K562 (cell line): Measurements from ENCODE around the gene SNX1. TPM values are rescaled to one million over a fixed set of nuclear protein-coding genes. Genes with fewer than 3 reads are reported as not detected.

Experiments used
- ATAC-seq: fragments of 200-7000 bp; cut with Tn5 transposase; 3 replicates; pipeline ENCODE4 v1.9.1; 2020; ENCODE audit warnings: moderate library complexity
- BruUV-seq: library from RNA; stranded (reverse); fragments of 400-500 nt; replicated peaks from 2 replicates; lab custom pipeline; 2021; lab: Mats Ljungman, UMichigan
- CTCF ChIA-PET: fragments of 300-600 bp; formaldehyde crosslinking; extraction: SDS; loops from one replicate; lab custom pipeline; 2021; ENCODE audit warnings: low intra/inter-chr PET ratio; lab: Yijun Ruan, JAX
- POLR2A ChIA-PET: fragments of 300-600, 350-650 bp; sonication (Branson Sonifier 250); formaldehyde crosslinking; extraction: SDS; loops from one replicate; lab custom pipeline; 2021; ENCODE audit warnings: antibody characterized with exemption, inconsistent platforms; lab: Yijun Ruan, JAX
- DNase-seq, 4 experiments: peaks; one replicate each; pipeline versions ENCODE4 v3.0.0 to v3.0.0-alpha.2; 2011 to 2018; ENCODE audit warnings: low spot score in 3 of 4, mixed read lengths in 3 of 4; ENCODE audit errors: extremely low read depth in 1 of 4
- FAIRE-seq: peaks from 2 replicates; lab custom pipeline; 2011; peaks lifted over from hg19 to GRCh38; lab: Jason Lieb, UNC
- H2AFZ ChIP-seq: 2 replicates; pipeline ENCODE4 v1.6.0; 2011; ENCODE audit warnings: low read depth, low read length, control low read depth, inconsistent platforms
- H3K27ac ChIP-seq: fragments of 200-600 bp; 3 replicates; pipeline ENCODE4 v1.8.0; 2011; ENCODE audit warnings: low read depth, mild to moderate bottlenecking, control low read depth, inconsistent platforms, low read length, moderate library complexity, mixed read lengths; ENCODE audit errors: extremely low read depth
- H3K27me3 ChIP-seq, 2 experiments: fragments of 300-600 bp in 1 of 2; 2 replicates in 1 of 2; 3 replicates in 1 of 2; pipeline versions ENCODE4 v1.6.0 to v1.8.0; 2011; ENCODE audit warnings: inconsistent platforms in 2 of 2, low read length in 2 of 2, mild to moderate bottlenecking in 1 of 2, mixed read lengths in 1 of 2, moderate library complexity in 1 of 2; ENCODE audit not compliant: control insufficient read depth in 2 of 2, insufficient read depth in 2 of 2
- H3K36me3 ChIP-seq: fragments of 300-600 bp; 3 replicates; pipeline ENCODE4 v1.8.0; 2011; ENCODE audit warnings: mild to moderate bottlenecking, low read length, inconsistent platforms; ENCODE audit not compliant: control insufficient read depth, insufficient read depth
- H3K4me1 ChIP-seq, 2 experiments: fragments of 200-600 bp in 1 of 2; replicated peaks in 1 of 2; 2 replicates in 1 of 2; 3 replicates in 1 of 2; pipeline versions ENCODE4 v1.5.1 to v1.8.0; 2011; ENCODE audit warnings: inconsistent platforms in 2 of 2, low read length in 2 of 2, mild to moderate bottlenecking in 1 of 2, mixed read lengths in 1 of 2, moderate library complexity in 1 of 2; ENCODE audit not compliant: control insufficient read depth in 2 of 2, insufficient read depth in 2 of 2
- H3K4me2 ChIP-seq: 2 replicates; pipeline ENCODE4 v1.6.1; 2011; ENCODE audit warnings: low read length, control low read depth, inconsistent platforms, mixed read lengths; ENCODE audit not compliant: insufficient read depth
- H3K4me3 ChIP-seq: fragments of 200-600 bp; sonication (generic), shearing (Covaris generic); 2 replicates; pipeline ENCODE4 v1.5.1; 2016; ENCODE audit warnings: control low read depth, inconsistent platforms
- H3K79me2 ChIP-seq: fragments of 200-600 bp; 3 replicates; pipeline ENCODE4 v1.8.0; 2011; ENCODE audit warnings: low read length, inconsistent platforms; ENCODE audit not compliant: control insufficient read depth, insufficient read depth
- H3K9ac ChIP-seq, 2 experiments: 2 replicates each; pipeline versions ENCODE4 v1.6.0 to v1.6.1; 2011; ENCODE audit warnings: low read depth in 2 of 2, low read length in 2 of 2, control low read depth in 1 of 2, inconsistent platforms in 1 of 2, mild to moderate bottlenecking in 1 of 2, mixed read lengths in 1 of 2; ENCODE audit not compliant: insufficient read depth in 1 of 2
- H3K9me1 ChIP-seq: one replicate; pipeline ENCODE4 v1.6.0; 2011; ENCODE audit warnings: inconsistent platforms, mild to moderate bottlenecking, low read length, moderate library complexity; ENCODE audit not compliant: control insufficient read depth, insufficient read depth
- H3K9me3 ChIP-seq: replicated peaks from 2 replicates; pipeline ENCODE4 v1.5.1; 2011; ENCODE audit warnings: low read depth, low read length, inconsistent platforms; ENCODE audit not compliant: control insufficient read depth, insufficient read depth
- H4K20me1 ChIP-seq: replicated peaks from 2 replicates; pipeline ENCODE4 v1.6.1; 2011; ENCODE audit warnings: low read length, inconsistent platforms, mixed read lengths; ENCODE audit not compliant: control insufficient read depth, insufficient read depth
- CBFA2T2 ChIP-seq: fragments of 450-650 bp; conservative IDR thresholded peaks from 2 replicates; pipeline ENCODE4 v1.6.1; 2017; ENCODE audit warnings: mild to moderate bottlenecking
- EGR1 ChIP-seq: fragments of 450-650 bp; conservative IDR thresholded peaks from 2 replicates; pipeline ENCODE4 v1.6.1; 2017; ENCODE audit warnings: mild to moderate bottlenecking
- MXI1 ChIP-seq: IDR thresholded peaks from 2 replicates; pipeline ENCODE4 v1.6.1; 2011; ENCODE audit warnings: low read depth, mild to moderate bottlenecking, improper control_type of control experiment, low read length
- VEZF1 ChIP-seq: fragments of 200-800 bp; sonication (Bioruptor generic); IDR thresholded peaks from 2 replicates; pipeline ENCODE4 v1.6.1; 2017; ENCODE audit warnings: missing genetic modification characterization, missing compliant biosample characterization
- WGBS: fragments of 100-300 bp; shearing (Covaris generic); methylation state at CpG from one replicate; pipeline ENCODE4 v1.1.6; 2016; ENCODE audit warnings: low coverage, mixed read lengths; ENCODE audit not compliant: insufficient coverage; ENCODE audit errors: missing lambda C conversion rate; 5-methylcytosine and 5-hydroxymethylcytosine counted together
- in situ Hi-C: fragments of 300-500 bp; cut with MboI; formaldehyde crosslinking; loops from 4 replicates; pipeline ENCODE4 v1.15.0; 2018; ENCODE audit warnings: inconsistent platforms, mixed read lengths
- intact Hi-C: fragments of 100-400 bp; cut with micrococcal nuclease; formaldehyde crosslinking; loops from 2 replicates; pipeline ENCODE4 v1.14.2; 2022
- polyA plus RNA-seq, 8 experiments: library from polyadenylated mRNA; depleted of rRNA in 4 of 8; stranded (reverse) in 5 of 8; unstranded in 3 of 8; fragments of >200 nt; fragmentation: Nextera tagmentation in 2 of 8; fragmentation: Illumina TruSeq in 1 of 8; extraction: Ambion mirVana in 2 of 8; extraction: Trizol in 1 of 8; gene quantifications; 2 replicates each; pipeline versions ENCODE4 v1.2.1 to v1.2.3, GENCODE V29; 2011 to 2014; ENCODE audit warnings: inconsistent platforms in 1 of 8, missing spikeins in 1 of 8
- total RNA-seq, 7 experiments: library from RNA; depleted of rRNA in 6 of 7; stranded (reverse); fragments of >200 nt in 6 of 7; fragmentation: Illumina TruSeq in 2 of 7; extraction: Trizol in 2 of 7; gene quantifications; 2 replicates each; pipeline versions ENCODE4 v1.2.1 to v1.2.3, GENCODE V29; 2011 to 2021; ENCODE audit warnings: low replicate concordance in 1 of 7

SNX1 gene
- total and polyA plus RNA-seq, 9 of the 15 experiments (the other 6 are each of a cell fraction or from before 2014, with no cell fraction given), result 11.0 to 105 (median 59.9) TPM

DNA sequence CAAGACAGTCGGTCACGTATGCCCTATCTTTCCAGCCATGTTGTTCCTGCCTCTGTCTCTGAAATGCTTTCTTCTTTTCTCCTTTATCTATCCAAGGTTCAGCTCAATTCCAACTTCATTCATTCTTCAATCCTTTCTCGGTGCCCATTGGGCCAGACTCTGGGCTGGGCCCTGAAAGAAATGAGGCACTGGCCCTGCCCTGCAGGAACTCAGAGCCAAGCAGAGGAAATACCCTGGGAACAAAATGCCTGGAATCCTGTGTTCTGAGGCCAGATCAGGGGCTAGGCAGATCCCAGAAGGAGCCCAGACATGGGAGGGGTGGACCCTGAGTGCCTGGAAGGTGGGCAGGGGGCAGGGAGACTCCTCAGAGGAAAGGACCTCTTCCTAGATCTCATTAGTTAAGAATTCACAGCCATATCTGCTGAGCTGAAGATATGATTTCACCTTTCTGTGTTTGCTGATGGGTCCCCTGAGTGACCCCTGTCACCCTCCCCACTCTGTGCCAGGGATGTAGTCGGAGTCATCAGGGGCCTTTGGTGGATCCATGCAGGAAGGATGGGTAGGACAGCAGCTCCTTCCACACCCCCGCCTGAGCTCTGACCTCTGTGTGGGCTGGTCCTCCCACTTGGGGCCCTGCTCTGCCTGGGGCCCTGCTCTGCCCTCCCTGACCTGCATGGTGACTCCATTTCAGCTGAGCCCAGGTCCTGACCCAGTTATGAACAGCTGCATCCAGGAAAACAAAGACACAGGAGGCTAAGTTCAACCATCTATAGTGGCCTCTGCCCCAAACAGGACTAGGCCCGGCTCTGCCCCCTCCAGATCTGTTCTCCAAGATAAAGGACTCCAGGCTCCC, 44.1 kb upstream of the SNX1 start:
- H3K4me2 ChIP-seq, result no peak overlapping the region
- peak; percentile 75 for TF ChIP-seq EGR1
- no peak for TF ChIP-seq MXI1
- TF ChIP-seq CBFA2T2, result 0 out of 2 replicates have a peak, but pooled peaks have one; percentile 4
- TF ChIP-seq VEZF1 (CRISPR knock-in tag), result peak; percentile 17; the same call in 1 of the 2 replicates
- peak overlapping the region in 1 of 2 experiments; percentile 70; a peak in 1 of 4 replicates for H3K9ac ChIP-seq
- ChIA-PET CTCF (no interaction called here), POLR2A (no interaction called here)
- DNase-seq (peak in 2 of 4 experiments; percentile 23 to 25), FAIRE-seq (no peak), ATAC-seq (peak; percentile 36)
- H3K27ac ChIP-seq, result no peak overlapping the region
- peak overlapping the region; percentile 59; the same call in 1 of the 2 replicates for H2AFZ ChIP-seq
- intact Hi-C loops, result no loop called here
- H4K20me1 ChIP-seq, result no peaks in the 10 kb centered on the region
- no peaks in the 10 kb centered on the region for H3K9me1 ChIP-seq
- peaks cover 7 to 16% of the 10 kb centered on the region in 2 experiments; a peak in 3 of 5 replicates for H3K4me1 ChIP-seq
- WGBS, result 43% methylated on average over 5 of the region's 6 CpGs
- no peak overlapping the region for H3K4me3 ChIP-seq
- H3K36me3 ChIP-seq, result no peaks in the 10 kb centered on the region
- in situ Hi-C loops, result loop anchor here (5.0 to 25.0 kb wide), 4 partner anchors 229 to 764 kb away; partner anchors contain the start of gene APH1B
- no TSS peak for BruUV-seq
- H3K9me3 ChIP-seq, result no peaks in the 10 kb centered on the region
- no peaks in the 10 kb centered on the region for H3K27me3 ChIP-seq
- no peaks in the 10 kb centered on the region for H3K79me2 ChIP-seq
